GM19025 (cell line): Measurements from ENCODE around the gene ZER1.

ENCODE experiments used
- ATAC-seq: cut with Tn5 transposase; IDR thresholded peaks from one replicate; pipeline ENCODE4 v1.9.1; 2021; ENCODE audit warnings: mild to moderate bottlenecking, low read depth, moderate library complexity; ENCODE audit not compliant: unreplicated experiment

The ZER1 gene

GRCh38 chr9:128743421-128743820 is 28.3 kb downstream of the ZER1 start:
- no peak for ATAC-seq

GRCh38 chr9:128742401-128742800 is 29.3 kb downstream of the ZER1 start:
- no peak for ATAC-seq

- no peak for ATAC-seq
These were observed 36.4 kb downstream of the ZER1 start for GRCh38 chr9:128735373-128735772.

- no peak for ATAC-seq
These were observed 38.5 kb downstream of the ZER1 start for GRCh38 chr9:128733256-128733655.

GRCh38 chr9:128732576-128732975 is 39.2 kb downstream of the ZER1 start:
- no peak for ATAC-seq

GRCh38 chr9:128731691-128732090 is 40.0 kb downstream of the ZER1 start:
- ATAC-seq, result no peak

- no peak for ATAC-seq
These were observed 40.6 kb downstream of the ZER1 start for GRCh38 chr9:128731093-128731492.

GRCh38 chr9:128729766-128730517 is 41.8 kb downstream of the ZER1 start:
- no peak for ATAC-seq

GRCh38 chr9:128729302-128729701 is 42.4 kb downstream of the ZER1 start:
- ATAC-seq, result no peak

GRCh38 chr9:128728298-128728697 is 43.4 kb downstream of the ZER1 start:
- no peak for ATAC-seq

GRCh38 chr9:128727640-128728248 is 44.0 kb downstream of the ZER1 start:
- no peak for ATAC-seq

GRCh38 chr9:128724744-128725211 is 46.9 kb downstream of the ZER1 start:
- no peak for ATAC-seq

- ATAC-seq, result peak; percentile 96
These were observed 47.6 kb downstream of the ZER1 start, which contains the start of gene ZDHHC12 for GRCh38 chr9:128723866-128724743. Gene ZDHHC12 (minus strand): TSS chr9:128724127. CDS start chr9:128724093, 34 bp downstream.

- ATAC-seq, result no peak
These were observed 48.3 kb downstream of the ZER1 start for GRCh38 chr9:128723352-128723865.

GRCh38 chr9:128722380-128723351 is 49.1 kb downstream of the ZER1 start:
- no peak for ATAC-seq

- ATAC-seq, result no peak
These were observed 50.2 kb downstream of the ZER1 start for GRCh38 chr9:128721487-128722010.

GRCh38 chr9:128720841-128721486 is 50.8 kb downstream of the ZER1 start:
- ATAC-seq, result no peak

- no peak for ATAC-seq
These were observed 51.7 kb downstream of the ZER1 start for GRCh38 chr9:128719919-128720605.
